ENCODE data around the gene ARAP3. TPM values are rescaled to one million over a fixed set of nuclear protein-coding genes. Genes with fewer than 3 reads are reported as not detected.

ARAP3 gene
- total and polyA plus RNA-seq, 2 donors (not counting 1 experiment from before 2014, with no cell fraction given) = 0.34 to 3.7 TPM

- no peak overlapping the region for H3K27ac Mint-ChIP-seq
- Histone ChIP-seq H3K27ac (ENCODE audit: low read length in 2 of 2) (no peak overlapping the region), H3K27me3 (replicated peaks in 1 of 4; ENCODE audit: control extremely low read depth in 1 of 4, control insufficient read depth in 3 of 4, insufficient read depth in 4 of 4, low read length in 3 of 4) (no peaks in the 10 kb centered on the region), H3K9me3 (ENCODE audit: control extremely low read depth in 1 of 3, control insufficient read depth in 2 of 3, insufficient read depth in 1 of 3, low read length in 2 of 3) (no peaks in the 10 kb centered on the region), H3K4me3 (ENCODE audit: control extremely low read depth in 1 of 5, extremely low read depth in 1 of 5, insufficient read depth in 1 of 5, low read depth in 2 of 5, low read length in 4 of 5) (no peak overlapping the region), H2AFZ (ENCODE audit: insufficient read depth, low read depth, low read length, poor library complexity, severe bottlenecking) (no peak overlapping the region), H3K36me3 (replicated peaks in 1 of 2; ENCODE audit: control extremely low read depth in 1 of 2, control insufficient read depth in 1 of 2, extremely low read depth in 1 of 2, insufficient read depth in 2 of 2, low read length in 1 of 2) (peaks cover 4 to 34% of the 10 kb centered on the region in 2 experiments), H3K9ac (ENCODE audit: low read length) (no peak overlapping the region), H3K79me2 (ENCODE audit: control insufficient read depth, insufficient read depth, low read length) (peaks cover 17% of the 10 kb centered on the region), H3K4me1 (ENCODE audit: control insufficient read depth in 2 of 2, insufficient read depth in 2 of 2, low read length in 2 of 2) (peaks cover 12 to 16% of the 10 kb centered on the region in 2 donors), H4K20me1 (ENCODE audit: control insufficient read depth, insufficient read depth, low read length, poor library complexity, severe bottlenecking) (peaks cover 4% of the 10 kb centered on the region), H3K4me2 (replicated peaks; ENCODE audit: low read depth, low read length, poor library complexity, severe bottlenecking) (no peak overlapping the region)
- H3K4me3 Mint-ChIP-seq = no peak overlapping the region
- intact Hi-C loops (cut with micrococcal nuclease) = no loop called here
- no peaks in the 10 kb centered on the region for H3K27me3 Mint-ChIP-seq
- no peaks in the 10 kb centered on the region for H3K9me3 Mint-ChIP-seq (ENCODE audit: insufficient read depth)
- WGBS (ENCODE audit: insufficient coverage) = 90% methylated on average over 6 of the region's 9 CpGs
- POLR2A ChIA-PET = interaction anchor here (1.1 kb wide), 1 partner anchor 11 kb away, joined by 3 read pairs; the partner anchor contains the start of gene FCHSD1
- H3K4me1 Mint-ChIP-seq = peaks cover 14% of the 10 kb centered on the region
- CTCF ChIA-PET = interaction anchor here (0.7 to 2.2 kb wide), 3 partner anchors 27 to 77 kb away, joined by 3 to 6 read pairs (median 3); no protein-coding TSS in a partner anchor
- no peak for TF ChIP-seq EZH2 (IDR thresholded peaks at IDR 0.05; ENCODE audit: borderline replicate concordance, insufficient read depth, low read depth, low read length, poor library complexity, severe bottlenecking)
- DNase-seq (no peak), ATAC-seq (ENCODE audit: low read depth) (no peak)
Observed at GRCh38 chr5:141640698-141641097, 41.3 kb downstream of the ARAP3 start.

DNA sequence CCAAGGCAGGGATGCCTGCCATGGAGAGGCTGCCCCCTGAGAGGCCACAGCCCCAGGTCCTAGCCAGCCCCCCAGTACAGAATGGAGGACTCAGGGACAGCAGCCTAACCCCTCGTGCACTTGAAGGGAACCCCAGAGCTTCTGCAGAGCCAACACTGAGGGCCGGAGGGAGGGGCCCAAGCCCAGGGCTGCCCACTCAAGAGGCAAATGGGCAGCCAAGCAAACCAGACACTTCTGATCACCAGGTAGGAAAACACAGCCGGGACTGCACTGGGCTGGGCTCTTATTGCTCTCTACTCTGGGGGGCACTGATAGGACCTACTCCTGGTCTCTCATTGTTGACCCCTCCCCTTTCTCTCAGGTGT is 42.0 kb downstream of the ARAP3 start:
- no peak overlapping the region for H3K27ac ChIP-seq (ENCODE audit: low read length in 2 of 2)
- H3K4me1 ChIP-seq (ENCODE audit: control insufficient read depth in 2 of 2, insufficient read depth in 2 of 2, low read length in 2 of 2) = peaks cover 19 to 23% of the 10 kb centered on the region in 2 donors
- ChIA-PET CTCF (interaction anchor here (1.0 to 7.6 kb wide), 3 partner anchors 22 to 76 kb away, joined by 3 to 116 read pairs (median 6); partner anchors contain the start of gene DIAPH1), POLR2A (interaction anchor here (1.1 kb wide), 1 partner anchor 11 kb away, joined by 3 read pairs; the partner anchor contains the start of gene FCHSD1)
- intact Hi-C loops (cut with micrococcal nuclease) = no loop called here
- 95% methylated on average over 3 of the region's 3 CpGs for WGBS (ENCODE audit: insufficient coverage)
- Mint-ChIP-seq H3K4me1 (peaks cover 20% of the 10 kb centered on the region), H3K27me3 (no peaks in the 10 kb centered on the region), H3K9me3 (ENCODE audit: insufficient read depth) (no peaks in the 10 kb centered on the region), H3K27ac (no peak overlapping the region), H3K4me3 (no peak overlapping the region)
- H3K4me2 ChIP-seq (replicated peaks; ENCODE audit: low read depth, low read length, poor library complexity, severe bottlenecking) = no peak overlapping the region
- H4K20me1 ChIP-seq (ENCODE audit: control insufficient read depth, insufficient read depth, low read length, poor library complexity, severe bottlenecking) = peaks cover 11% of the 10 kb centered on the region
- H3K79me2 ChIP-seq (ENCODE audit: control insufficient read depth, insufficient read depth, low read length) = peaks cover 24% of the 10 kb centered on the region
- H3K27me3 ChIP-seq (replicated peaks in 1 of 4; ENCODE audit: control extremely low read depth in 1 of 4, control insufficient read depth in 3 of 4, insufficient read depth in 4 of 4, low read length in 3 of 4) = no peaks in the 10 kb centered on the region
- H3K36me3 ChIP-seq (replicated peaks in 1 of 2; ENCODE audit: control extremely low read depth in 1 of 2, control insufficient read depth in 1 of 2, extremely low read depth in 1 of 2, insufficient read depth in 2 of 2, low read length in 1 of 2) = peaks cover 2 to 28% of the 10 kb centered on the region in 2 experiments
- H2AFZ ChIP-seq (ENCODE audit: insufficient read depth, low read depth, low read length, poor library complexity, severe bottlenecking) = no peak overlapping the region
- ATAC-seq (ENCODE audit: low read depth) (no peak), DNase-seq (no peak)
- no peak for TF ChIP-seq EZH2 (IDR thresholded peaks at IDR 0.05; ENCODE audit: borderline replicate concordance, insufficient read depth, low read depth, low read length, poor library complexity, severe bottlenecking)
- TF ChIP-seq, protein P1, sequence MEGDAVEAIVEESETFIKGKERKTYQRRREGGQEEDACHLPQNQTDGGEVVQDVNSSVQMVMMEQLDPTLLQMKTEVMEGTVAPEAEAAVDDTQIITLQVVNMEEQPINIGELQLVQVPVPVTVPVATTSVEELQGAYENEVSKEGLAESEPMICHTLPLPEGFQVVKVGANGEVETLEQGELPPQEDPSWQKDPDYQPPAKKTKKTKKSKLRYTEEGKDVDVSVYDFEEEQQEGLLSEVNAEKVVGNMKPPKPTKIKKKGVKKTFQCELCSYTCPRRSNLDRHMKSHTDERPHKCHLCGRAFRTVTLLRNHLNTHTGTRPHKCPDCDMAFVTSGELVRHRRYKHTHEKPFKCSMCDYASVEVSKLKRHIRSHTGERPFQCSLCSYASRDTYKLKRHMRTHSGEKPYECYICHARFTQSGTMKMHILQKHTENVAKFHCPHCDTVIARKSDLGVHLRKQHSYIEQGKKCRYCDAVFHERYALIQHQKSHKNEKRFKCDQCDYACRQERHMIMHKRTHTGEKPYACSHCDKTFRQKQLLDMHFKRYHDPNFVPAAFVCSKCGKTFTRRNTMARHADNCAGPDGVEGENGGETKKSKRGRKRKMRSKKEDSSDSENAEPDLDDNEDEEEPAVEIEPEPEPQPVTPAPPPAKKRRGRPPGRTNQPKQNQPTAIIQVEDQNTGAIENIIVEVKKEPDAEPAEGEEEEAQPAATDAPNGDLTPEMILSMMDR (IDR thresholded peaks at IDR 0.05) = no peak
- H3K9me3 ChIP-seq (ENCODE audit: control extremely low read depth in 1 of 3, control insufficient read depth in 2 of 3, insufficient read depth in 1 of 3, low read length in 2 of 3) = no peaks in the 10 kb centered on the region
- no peak overlapping the region for H3K9ac ChIP-seq (ENCODE audit: low read length)
- no peak overlapping the region for H3K4me3 ChIP-seq (ENCODE audit: control extremely low read depth in 1 of 5, extremely low read depth in 1 of 5, insufficient read depth in 1 of 5, low read depth in 2 of 5, low read length in 4 of 5)

Data from B cell (primary cell).